Ascending aorta (tissue), 2 donors: Measurements from ENCODE around the gene SIRT5. TPM values are rescaled to one million over a fixed set of nuclear protein-coding genes. Genes with fewer than 3 reads are reported as not detected.

Experiments used
- DNase-seq, 2 donors: peaks; one replicate each; pipeline ENCODE4 v3.0.0-alpha.2; 2019; ENCODE audit warnings: low spot score in 2 of 2
- H3K27ac ChIP-seq, 2 donors: fragments of 200-600 bp; sonication (generic); one replicate each; pipeline ENCODE4 v1.5.1; 2016 to 2017; ENCODE audit warnings: mild to moderate bottlenecking in 1 of 2
- H3K27me3 ChIP-seq: fragments of 200-600 bp; sonication (generic); one replicate; pipeline ENCODE4 v1.5.1; 2017
- H3K36me3 ChIP-seq, 2 donors: fragments of 200-600 bp; sonication (generic); one replicate each; pipeline ENCODE4 v1.5.1; 2016
- H3K4me1 ChIP-seq, 2 donors: fragments of 200-600 bp; sonication (generic); one replicate each; pipeline ENCODE4 v1.5.1; 2016 to 2017; ENCODE audit warnings: mild to moderate bottlenecking in 1 of 2
- H3K4me3 ChIP-seq, 2 donors: fragments of 200-600 bp; sonication (generic); one replicate each; pipeline ENCODE4 v1.5.1; 2016 to 2017; ENCODE audit warnings: mild to moderate bottlenecking in 1 of 2
- H3K9me3 ChIP-seq, 2 donors: fragments of 200-600 bp; sonication (generic); one replicate each; pipeline ENCODE4 v1.5.1; 2016
- CTCF ChIP-seq, 3 experiments: fragments of 200-600 bp in 2 of 3; fragments of 450-650 bp in 1 of 3; sonication (generic) in 2 of 3; IDR thresholded peaks; one replicate each; pipeline ENCODE4 v1.5.1; 2016 to 2019; ENCODE audit warnings: antibody characterized with exemption in 3 of 3, mild to moderate bottlenecking in 1 of 3, moderate library complexity in 1 of 3
- intact Hi-C: fragments of 100-400 bp; cut with DNase I; formaldehyde crosslinking; loops from one replicate; pipeline ENCODE4 v1.15.1; 2023
- total RNA-seq: library from RNA; depleted of rRNA; stranded (reverse); fragments of >200 nt; gene quantifications from one replicate; pipeline ENCODE4 v1.1.0, GENCODE V29; 2016

Gene SIRT5
- total RNA-seq, 1 donor from 2014 or later, result 3.0 TPM

GRCh38 chr6:13541496-13541895 lies 32.9 kb upstream of the SIRT5 start:
- TF ChIP-seq CTCF (IDR thresholded peaks at IDR 0.05), result no peak

GRCh38 chr6:13544454-13545186 lies 29.8 kb upstream of the SIRT5 start:
- intact Hi-C loops, result no loop called here
- H3K4me1 ChIP-seq, result no peaks in the 10 kb centered on the region
- TF ChIP-seq CTCF (IDR thresholded peaks at IDR 0.05), result no peak
- no peaks in the 10 kb centered on the region for H3K36me3 ChIP-seq
- H3K27me3 ChIP-seq, result no peaks in the 10 kb centered on the region
- DNase-seq, result no peak
- no peaks in the 10 kb centered on the region for H3K9me3 ChIP-seq
- H3K4me3 ChIP-seq, result no peak overlapping the region
- no peak overlapping the region for H3K27ac ChIP-seq

More at GRCh38 chr6:13541496-13541895, 32.9 kb upstream of the SIRT5 start:
- Histone ChIP-seq H3K4me3 (no peak overlapping the region), H3K36me3 (no peaks in the 10 kb centered on the region), H3K4me1 (no peaks in the 10 kb centered on the region), H3K9me3 (no peaks in the 10 kb centered on the region), H3K27me3 (no peaks in the 10 kb centered on the region), H3K27ac (no peak overlapping the region)
- intact Hi-C loops, result no loop called here
- DNase-seq, result no peak

- no peak for DNase-seq
- intact Hi-C loops, result no loop called here
- TF ChIP-seq CTCF (IDR thresholded peaks at IDR 0.05), result no peak
- no peaks in the 10 kb centered on the region for H3K36me3 ChIP-seq
- no peaks in the 10 kb centered on the region for H3K27me3 ChIP-seq
- H3K27ac ChIP-seq, result no peak overlapping the region
- no peak overlapping the region for H3K4me3 ChIP-seq
- H3K9me3 ChIP-seq, result no peaks in the 10 kb centered on the region
- H3K4me1 ChIP-seq, result no peaks in the 10 kb centered on the region
Measured at GRCh38 chr6:13545885-13546284, 28.5 kb upstream of the SIRT5 start.

GRCh38 chr6:13548500-13549210 lies 25.7 kb upstream of the SIRT5 start:
- intact Hi-C loops, result no loop called here
- Histone ChIP-seq H3K4me1 (no peaks in the 10 kb centered on the region), H3K9me3 (no peaks in the 10 kb centered on the region), H3K27ac (no peak overlapping the region), H3K36me3 (no peaks in the 10 kb centered on the region), H3K27me3 (no peaks in the 10 kb centered on the region), H3K4me3 (no peak overlapping the region)
- DNase-seq, result no peak
- no peak for TF ChIP-seq CTCF (IDR thresholded peaks at IDR 0.05)

GRCh38 chr6:13550656-13551055 lies 23.7 kb upstream of the SIRT5 start:
- intact Hi-C loops, result no loop called here
- Histone ChIP-seq H3K27me3 (no peaks in the 10 kb centered on the region), H3K36me3 (no peaks in the 10 kb centered on the region), H3K27ac (no peak overlapping the region), H3K4me1 (no peaks in the 10 kb centered on the region), H3K9me3 (no peaks in the 10 kb centered on the region), H3K4me3 (no peak overlapping the region)
- no peak for TF ChIP-seq CTCF (IDR thresholded peaks at IDR 0.05)
- no peak for DNase-seq
